Cardiac atrium fibroblast (primary cell): Measurements from ENCODE around the gene OR4C15. TPM values are rescaled to one million over a fixed set of nuclear protein-coding genes. Genes with fewer than 3 reads are reported as not detected.

Experiments
- total RNA-seq: library from RNA; depleted of rRNA; stranded (reverse); fragments of >200 nt; gene quantifications from 2 replicates; pipeline ENCODE4 v1.2.3, GENCODE V29; 2015

Gene OR4C15
- total RNA-seq: not detected in 2 replicates

DNA sequence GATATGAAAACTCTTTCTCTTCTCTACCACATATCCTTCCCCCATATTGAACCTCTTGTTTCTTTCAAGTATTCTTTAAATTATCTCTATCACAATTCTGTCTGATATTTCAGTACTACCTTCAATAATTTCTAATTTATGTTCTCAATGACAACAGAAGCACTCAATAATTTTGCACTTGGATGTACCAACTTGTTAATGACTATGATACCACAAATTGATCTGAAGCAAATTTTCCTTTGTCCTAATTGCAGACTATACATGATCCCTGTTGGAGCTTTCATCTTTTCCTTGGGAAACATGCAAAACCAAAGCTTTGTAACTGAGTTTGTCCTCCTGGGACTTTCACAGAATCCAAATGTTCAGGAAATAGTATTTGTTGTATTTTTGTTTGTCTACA lies at the start of gene OR4C15:
Gene OR4C15, plus strand, starts transcription at position 301 of the 400 bp plus-strand sequence. Its CDS starts 0 bp downstream, at position 301.

DNA sequence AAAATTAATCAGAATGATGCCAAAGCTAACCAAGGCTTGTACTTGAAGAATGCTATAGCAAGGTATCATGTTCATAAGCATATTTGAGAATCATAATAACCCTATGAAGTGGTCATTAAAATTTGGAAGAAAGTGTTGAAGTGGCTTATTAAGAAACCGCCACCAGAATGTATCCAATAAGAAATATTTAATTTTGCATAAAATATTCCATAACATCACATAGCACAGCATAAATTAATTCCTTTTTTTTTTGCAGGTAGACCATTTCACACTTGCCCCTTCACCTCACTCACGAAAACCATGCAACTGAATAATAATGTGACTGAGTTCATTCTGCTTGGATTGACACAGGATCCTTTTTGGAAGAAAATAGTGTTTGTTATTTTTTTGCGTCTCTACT lies 17.6 kb downstream of the OR4C15 start, which contains the start of gene OR4C16:
Gene OR4C16, plus strand, starts transcription at position 301 of the 400 bp plus-strand sequence. Its CDS starts 0 bp downstream, at position 301.

Other genes with a start within 250 kb of the OR4C15 start
- not detected in 2 replicates for gene OR4A16, start 211.3 kb upstream of the OR4C15 start, total RNA-seq
- gene OR4A15, start 186.5 kb upstream of the OR4C15 start, total RNA-seq: not detected in 2 replicates
- gene OR4C16, start 17.7 kb downstream of the OR4C15 start, total RNA-seq: not detected in 2 replicates
- not detected in 2 replicates for gene OR4C11, start 53.2 kb downstream of the OR4C15 start, total RNA-seq
- not detected in 2 replicates for gene OR4P4, start 80.6 kb downstream of the OR4C15 start, total RNA-seq
- gene OR4S2, start 93.9 kb downstream of the OR4C15 start, total RNA-seq: not detected in 2 replicates
- gene OR4C6, start 107.7 kb downstream of the OR4C15 start, total RNA-seq: not detected in 2 replicates
- gene OR5D13, start 219.0 kb downstream of the OR4C15 start, total RNA-seq: not detected in 2 replicates
- gene OR5D14, start 241.1 kb downstream of the OR4C15 start, total RNA-seq: not detected in 2 replicates